ENCODE measurements around the gene LGALS3BP. TPM values are rescaled to one million over a fixed set of nuclear protein-coding genes. Genes with fewer than 3 reads are reported as not detected.
A peak's percentile ranks its signal among the peaks of the same experiment; 100 is the strongest.

LGALS3BP gene
- total RNA-seq, 1 donor from 2014 or later = 1.3 TPM

DNA sequence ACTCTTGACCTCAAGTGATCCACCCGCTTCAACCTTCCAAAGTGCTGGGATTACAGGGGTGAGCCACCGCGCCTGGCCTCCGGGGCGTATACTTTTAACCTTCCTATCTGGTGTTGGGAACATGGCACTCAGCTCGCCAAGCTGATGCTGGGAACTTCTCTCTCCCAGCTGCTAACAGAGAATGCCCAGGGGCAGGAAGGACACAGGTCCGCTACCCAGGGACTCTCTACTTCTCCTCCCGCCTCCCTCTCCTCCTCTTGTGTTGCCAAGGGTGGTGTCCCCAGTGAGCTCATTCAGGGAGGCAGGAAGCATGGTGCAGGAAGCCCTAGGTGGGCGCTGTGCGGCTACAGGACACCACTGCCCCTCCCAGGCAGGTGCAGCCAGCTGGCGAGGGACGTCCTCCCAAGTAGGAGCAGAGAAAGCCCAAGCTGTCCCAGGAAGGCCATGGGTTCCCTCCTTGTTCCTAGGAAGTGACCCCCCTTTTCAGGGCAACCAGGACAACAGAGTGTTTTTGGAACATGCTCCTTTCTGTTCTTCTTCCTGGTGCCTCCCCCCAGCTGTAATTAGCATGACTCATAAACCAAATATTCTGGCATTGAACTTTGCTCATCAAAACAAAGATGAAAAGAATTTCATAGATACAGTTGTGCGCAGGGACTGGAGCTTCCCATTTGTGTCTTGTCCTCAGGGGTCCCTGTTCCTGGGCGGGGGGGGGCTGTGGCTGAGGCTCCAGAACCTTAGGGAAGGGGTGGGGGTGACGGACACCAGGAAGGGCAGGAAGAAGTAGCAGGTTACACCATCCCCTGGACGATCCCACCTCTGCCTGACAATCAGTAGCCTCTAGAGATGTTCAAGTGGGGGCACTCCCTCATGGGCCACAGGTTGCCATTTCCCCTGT, 46.9 kb upstream of the LGALS3BP start:
- DNase-seq (no peak), ATAC-seq (ENCODE audit: low read depth) (no peak)
- Mint-ChIP-seq H3K36me3 (ENCODE audit: low read depth) (no peaks in the 10 kb centered on the region), H3K27me3 (peaks cover 54% of the 10 kb centered on the region), H3K4me3 (no peak overlapping the region), H3K27ac (no peak overlapping the region), H3K4me1 (peaks cover 10% of the 10 kb centered on the region), H3K9me3 (no peaks in the 10 kb centered on the region)
- TF ChIP-seq, protein P1, sequence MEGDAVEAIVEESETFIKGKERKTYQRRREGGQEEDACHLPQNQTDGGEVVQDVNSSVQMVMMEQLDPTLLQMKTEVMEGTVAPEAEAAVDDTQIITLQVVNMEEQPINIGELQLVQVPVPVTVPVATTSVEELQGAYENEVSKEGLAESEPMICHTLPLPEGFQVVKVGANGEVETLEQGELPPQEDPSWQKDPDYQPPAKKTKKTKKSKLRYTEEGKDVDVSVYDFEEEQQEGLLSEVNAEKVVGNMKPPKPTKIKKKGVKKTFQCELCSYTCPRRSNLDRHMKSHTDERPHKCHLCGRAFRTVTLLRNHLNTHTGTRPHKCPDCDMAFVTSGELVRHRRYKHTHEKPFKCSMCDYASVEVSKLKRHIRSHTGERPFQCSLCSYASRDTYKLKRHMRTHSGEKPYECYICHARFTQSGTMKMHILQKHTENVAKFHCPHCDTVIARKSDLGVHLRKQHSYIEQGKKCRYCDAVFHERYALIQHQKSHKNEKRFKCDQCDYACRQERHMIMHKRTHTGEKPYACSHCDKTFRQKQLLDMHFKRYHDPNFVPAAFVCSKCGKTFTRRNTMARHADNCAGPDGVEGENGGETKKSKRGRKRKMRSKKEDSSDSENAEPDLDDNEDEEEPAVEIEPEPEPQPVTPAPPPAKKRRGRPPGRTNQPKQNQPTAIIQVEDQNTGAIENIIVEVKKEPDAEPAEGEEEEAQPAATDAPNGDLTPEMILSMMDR (IDR thresholded peaks at IDR 0.05) = no peak
- intact Hi-C loops (cut with micrococcal nuclease) = no loop called here
- CTCF ChIA-PET = no interaction called here
- POLR2A ChIA-PET = no interaction called here

- CTCF ChIA-PET = no interaction called here
- POLR2A ChIA-PET = no interaction called here
- TF ChIP-seq, protein P1 (IDR thresholded peaks at IDR 0.05) = no peak
- H3K27me3 Mint-ChIP-seq = peaks cover 46% of the 10 kb centered on the region
- peak overlapping the region; percentile 55 for H3K4me3 Mint-ChIP-seq
- intact Hi-C loops (cut with micrococcal nuclease) = no loop called here
- H3K36me3 Mint-ChIP-seq (ENCODE audit: low read depth) = no peaks in the 10 kb centered on the region
- DNase-seq (no peak), ATAC-seq (ENCODE audit: low read depth) (no peak)
- H3K4me1 Mint-ChIP-seq = peaks cover 10% of the 10 kb centered on the region
- H3K9me3 Mint-ChIP-seq = no peaks in the 10 kb centered on the region
- H3K27ac Mint-ChIP-seq = no peak overlapping the region
Observed at GRCh38 chr17:79024901-79025737, 45.4 kb upstream of the LGALS3BP start.

- H3K27ac Mint-ChIP-seq = no peak within 1 kb of the TSS
- CTCF ChIA-PET = no interaction called here
Observed at GRCh38 chr17:79023886-79024771, 44.4 kb upstream of the LGALS3BP start, which contains the start of gene C1QTNF1. C1QTNF1 (plus strand) TSS chr17:79024169; CDS start chr17:79043969, 19,800 bp downstream.

GRCh38 chr17:79023180-79023705, 43.5 kb upstream of the LGALS3BP start:
- Mint-ChIP-seq H3K27me3 (peaks cover 42% of the 10 kb centered on the region), H3K4me3 (peak overlapping the region; percentile 17), H3K36me3 (ENCODE audit: low read depth) (no peaks in the 10 kb centered on the region), H3K4me1 (peaks cover 10% of the 10 kb centered on the region), H3K9me3 (no peaks in the 10 kb centered on the region), H3K27ac (no peak overlapping the region)
- POLR2A ChIA-PET = no interaction called here
- no peak for DNase-seq
- TF ChIP-seq, protein P1 (IDR thresholded peaks at IDR 0.05) = no peak
- intact Hi-C loops (cut with micrococcal nuclease) = no loop called here
- CTCF ChIA-PET = no interaction called here
- ATAC-seq (ENCODE audit: low read depth) = no peak

More at GRCh38 chr17:79023886-79024771, 44.4 kb upstream of the LGALS3BP start, which contains the start of gene C1QTNF1:
- peaks cover 10% of the 10 kb centered on the region for H3K4me1 Mint-ChIP-seq
- TF ChIP-seq, protein P1 (IDR thresholded peaks at IDR 0.05) = no peak
- ATAC-seq (ENCODE audit: low read depth) = peak; percentile 91
- POLR2A ChIA-PET = no interaction called here
- H3K36me3 Mint-ChIP-seq (ENCODE audit: low read depth) = no peaks in the 10 kb centered on the region
- H3K27me3 Mint-ChIP-seq = peaks cover 46% of the 10 kb centered on the region
- intact Hi-C loops (cut with micrococcal nuclease) = no loop called here
- DNase-seq = peak; percentile 38
- no peaks in the 10 kb centered on the region for H3K9me3 Mint-ChIP-seq
- H3K4me3 Mint-ChIP-seq = peak within 1 kb of the TSS; percentile 80

Data from activated B cell treated with CpG ODN at 0.5 μM for 24 hours (primary cell).